ENCODE results near the gene GNAQ. TPM values are rescaled to one million over a fixed set of nuclear protein-coding genes. Genes with fewer than 3 reads are reported as not detected.

GNAQ gene
- total and polyA plus RNA-seq, 2 of the 13 experiments (the other 11 are each of a cell fraction or from before 2014, with no cell fraction given): 16.5 to 17.7 TPM

GRCh38 chr9:78023003-78023741, 8.4 kb downstream of the GNAQ start (continued):
- no peak for TF ChIP-seq NR2F2 (IDR thresholded peaks at IDR 0.05; ENCODE audit: borderline replicate concordance, low read depth)
- TF ChIP-seq TAF1 (CRISPR knock-in tag; IDR thresholded peaks at IDR 0.05): 0 out of 2 replicates have a peak, but pooled peaks have one; percentile 21
- peak; percentile 66 for TF ChIP-seq CEBPG (CRISPR knock-in tag; IDR thresholded peaks at IDR 0.05)
- TF ChIP-seq MAZ (IDR thresholded peaks at IDR 0.05; ENCODE audit: borderline replicate concordance, low read depth, low read length): no peak
- no peak for TF ChIP-seq MAZ (CRISPR knock-in tag; IDR thresholded peaks at IDR 0.05; ENCODE audit: low read depth)

GRCh38 chr9:78021697-78022096, 9.9 kb downstream of the GNAQ start:
- Histone ChIP-seq H3K9ac (ENCODE audit: insufficient read depth, low read depth, low read length) (no peak overlapping the region), H3K79me2 (ENCODE audit: insufficient read depth, low read length) (peaks cover 91% of the 10 kb centered on the region), H2AFZ (ENCODE audit: low read length) (no peak overlapping the region), H3K27me3 (ENCODE audit: control insufficient read depth in 1 of 2, insufficient read depth in 2 of 2, low read length in 2 of 2) (no peaks in the 10 kb centered on the region), H3K4me3 (replicated peaks in 1 of 3; ENCODE audit: insufficient read depth in 1 of 3, low read depth in 2 of 3, low read length in 3 of 3) (no peak overlapping the region), H3K36me3 (replicated peaks in 1 of 2; ENCODE audit: control insufficient read depth in 1 of 2, insufficient read depth in 2 of 2, low read length in 2 of 2) (no peaks in the 10 kb centered on the region), H4K20me1 (ENCODE audit: insufficient read depth, low read length) (peaks cover 5% of the 10 kb centered on the region; the same call in 1 of the 2 replicates), H3K27ac (ENCODE audit: extremely low read length, insufficient read depth, low read length) (no peak overlapping the region), H3K9me3 (ENCODE audit: low read length) (no peaks in the 10 kb centered on the region), H3K4me2 (ENCODE audit: low read depth, low read length) (no peak overlapping the region), H3K4me1 (ENCODE audit: insufficient read depth, low read length) (peaks cover 32% of the 10 kb centered on the region)
- CTCF ChIA-PET (ENCODE audit: low intra/inter-chr PET ratio, low total read pairs): no interaction called here
- FAIRE-seq: no peak
- ATAC-seq: no peak
- POLR2A ChIA-PET: no interaction called here
- no peak for DNase-seq (ENCODE audit: low spot score)
- TF ChIP-seq SOX6 (IDR thresholded peaks at IDR 0.05) (no peak), SOX6 (CRISPR knock-in tag; IDR thresholded peaks at IDR 0.05) (no peak), ZNF687 (CRISPR knock-in tag; IDR thresholded peaks at IDR 0.05) (no peak), HMGXB3 (CRISPR knock-in tag; IDR thresholded peaks at IDR 0.05; ENCODE audit: borderline replicate concordance) (no peak), GLMP (CRISPR knock-in tag; IDR thresholded peaks at IDR 0.05; ENCODE audit: borderline replicate concordance) (no peak), ELK4 (CRISPR knock-in tag; IDR thresholded peaks at IDR 0.05; ENCODE audit: borderline replicate concordance) (no peak)
- intact Hi-C loops (cut with micrococcal nuclease; ENCODE audit: unreplicated experiment): loop anchor here (2.0 kb wide), 1 partner anchor 17 kb away; no protein-coding TSS in a partner anchor
- no TSS peak for BruUV-seq (replicated peaks)
- in situ Hi-C loops (cut with HindIII; ENCODE audit: extremely low pct_ligation_motif_present, low pct_unique_long_range_greater_than_20kb): no loop called here
- WGBS (ENCODE audit: low lambda C conversion rate): 96% methylated on average over 7 of the region's 8 CpGs

Measured in HepG2 (cell line).